NB4 (cell line): Measurements from ENCODE around the gene EPGN.
"Not testable (repeated sequence)": the region's sequence is repeated elsewhere in the genome, so short reads cannot be mapped to it uniquely, and the experiment has no call there.

Source experiments
- CTCF ChIP-seq: IDR thresholded peaks from one replicate; pipeline ENCODE4 v1.5.1; 2012; ENCODE audit warnings: low read depth, low read length
- MAX ChIP-seq: IDR thresholded peaks from 2 replicates; pipeline ENCODE4 v1.6.1; 2011; ENCODE audit warnings: low read depth, low read length
- POLR2A ChIP-seq: IDR thresholded peaks from 2 replicates; pipeline ENCODE4 v1.6.1; 2011; ENCODE audit warnings: mild to moderate bottlenecking; ENCODE audit not compliant: insufficient read length; ENCODE audit errors: extremely low read depth

GRCh38 chr4:74340421-74340820 lies 32.2 kb downstream of the EPGN start:
- not testable (repeated sequence) for TF ChIP-seq CTCF, POLR2A, MAX
